GM08714 (cell line): Measurements from ENCODE around the gene MS4A6E.
A peak's percentile ranks its signal among the peaks of the same experiment; 100 is the strongest.
"Not testable (repeated sequence)": the region's sequence is repeated elsewhere in the genome, so short reads cannot be mapped to it uniquely, and the experiment has no call there.

Experiments
- H3K4me3 ChIP-seq: fragments of 200-500 bp; sonication (Bioruptor generic); 2 replicates; pipeline ENCODE4 v1.5.1; 2014; ENCODE audit warnings: mild to moderate bottlenecking, low read length, inconsistent platforms
- ZNF274 ChIP-seq: IDR thresholded peaks from 2 replicates; pipeline ENCODE4 v1.6.1; 2012; ENCODE audit warnings: mild to moderate bottlenecking, low read depth, low read length

Gene MS4A6E

DNA sequence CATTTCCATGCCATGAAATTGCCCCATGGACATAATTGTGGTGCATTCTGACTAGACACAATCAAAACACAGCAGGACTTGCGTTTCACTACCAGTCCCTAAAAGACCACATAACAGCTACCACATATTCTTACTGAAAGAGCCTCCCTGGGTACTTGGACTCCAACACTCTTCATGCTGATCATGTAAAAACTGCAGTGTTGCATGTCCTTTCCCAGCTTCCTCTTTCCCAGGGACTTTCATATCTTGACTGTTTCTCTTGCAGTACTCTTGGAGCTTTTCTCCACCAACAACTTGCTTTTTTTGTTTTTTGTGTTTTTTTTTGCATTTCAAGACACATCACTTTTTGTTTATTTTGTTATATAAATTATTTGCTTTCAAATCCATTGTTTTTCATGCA lies 22.9 kb downstream of the MS4A6E start:
- H3K4me3 ChIP-seq: no peak overlapping the region
- TF ChIP-seq ZNF274: no peak

GRCh38 chr11:60357771-60358170 lies 30.7 kb downstream of the MS4A6E start:
- H3K4me3 ChIP-seq: no peak overlapping the region
- no peak for TF ChIP-seq ZNF274

- no peak overlapping the region for H3K4me3 ChIP-seq
- no peak for TF ChIP-seq ZNF274
Observed at GRCh38 chr11:60360621-60361020, 33.6 kb downstream of the MS4A6E start.

DNA sequence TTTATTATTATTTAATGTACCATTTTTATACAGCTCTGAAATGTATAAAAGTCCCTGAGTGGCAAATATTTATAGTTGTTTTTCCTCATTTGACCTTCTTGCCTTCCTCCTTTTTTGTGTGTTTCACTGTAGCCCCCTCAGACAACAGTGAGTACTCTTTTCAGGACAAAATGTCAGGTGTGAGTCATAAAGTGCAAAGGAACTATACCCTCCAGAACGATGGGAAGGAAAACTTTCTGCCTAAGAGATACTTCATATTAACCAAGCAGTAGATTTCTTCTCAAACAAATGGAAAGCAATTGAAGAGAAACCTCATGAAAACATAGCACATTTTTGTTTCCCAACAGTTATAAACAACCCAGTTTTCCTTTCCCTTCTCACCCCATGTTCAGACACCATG lies 35.2 kb downstream of the MS4A6E start:
- no peak for TF ChIP-seq ZNF274
- H3K4me3 ChIP-seq: no peak overlapping the region

GRCh38 chr11:60363542-60364470 lies 36.8 kb downstream of the MS4A6E start:
- peak overlapping the region; percentile 46; the same call in 1 of the 2 replicates for H3K4me3 ChIP-seq
- TF ChIP-seq ZNF274: no peak

GRCh38 chr11:60366262-60366904 lies 39.3 kb downstream of the MS4A6E start:
- H3K4me3 ChIP-seq: not testable (repeated sequence)

DNA sequence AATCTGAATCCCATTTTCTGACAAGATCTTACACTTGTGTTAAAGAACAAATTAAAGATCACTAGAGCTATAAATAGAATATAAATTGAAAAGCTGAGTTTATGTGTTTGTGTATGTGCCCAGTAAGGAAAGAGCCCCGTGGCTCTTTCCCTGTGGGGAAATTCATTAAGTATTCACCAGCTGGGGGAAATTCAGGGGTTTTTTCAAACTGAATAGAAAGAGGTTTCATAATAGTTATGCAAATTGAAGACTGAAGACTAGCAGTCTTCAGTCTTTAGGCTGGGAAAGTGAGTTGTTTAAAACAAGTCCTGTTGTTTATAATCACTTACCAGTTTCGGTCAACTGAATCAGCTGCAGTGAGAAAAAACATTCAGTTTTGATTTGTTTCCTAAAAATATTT lies 40.0 kb downstream of the MS4A6E start:
- H3K4me3 ChIP-seq: no peak overlapping the region
- TF ChIP-seq ZNF274: no peak

GRCh38 chr11:60367896-60368295 lies 40.8 kb downstream of the MS4A6E start:
- TF ChIP-seq ZNF274: no peak
- H3K4me3 ChIP-seq: no peak overlapping the region

DNA sequence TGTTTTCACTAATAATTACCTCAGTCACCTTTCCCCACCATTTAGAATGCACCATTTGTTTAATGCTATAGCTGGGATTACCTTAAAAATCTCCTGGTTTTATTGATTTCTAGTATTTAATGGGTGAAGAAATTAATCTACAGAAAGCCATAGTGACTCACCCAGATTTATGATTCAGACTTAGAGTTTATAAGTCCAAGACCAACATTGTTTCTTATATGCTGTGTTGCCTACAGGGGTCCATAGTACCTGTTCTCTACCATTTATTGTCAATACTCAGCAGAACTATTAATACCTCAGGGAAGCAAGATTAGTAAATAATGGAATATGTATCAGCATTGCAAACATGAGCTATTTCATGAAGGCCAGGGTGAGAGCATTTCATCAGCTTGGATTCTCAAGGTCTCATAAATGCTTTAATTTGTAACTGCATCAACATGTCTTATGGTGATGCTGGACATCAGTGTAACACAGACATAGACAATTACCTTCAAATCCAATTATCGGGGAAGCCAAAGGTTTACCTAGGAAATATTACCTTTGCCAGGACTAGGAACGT lies 43.3 kb downstream of the MS4A6E start:
- no peak for TF ChIP-seq ZNF274
- no peak overlapping the region for H3K4me3 ChIP-seq

DNA sequence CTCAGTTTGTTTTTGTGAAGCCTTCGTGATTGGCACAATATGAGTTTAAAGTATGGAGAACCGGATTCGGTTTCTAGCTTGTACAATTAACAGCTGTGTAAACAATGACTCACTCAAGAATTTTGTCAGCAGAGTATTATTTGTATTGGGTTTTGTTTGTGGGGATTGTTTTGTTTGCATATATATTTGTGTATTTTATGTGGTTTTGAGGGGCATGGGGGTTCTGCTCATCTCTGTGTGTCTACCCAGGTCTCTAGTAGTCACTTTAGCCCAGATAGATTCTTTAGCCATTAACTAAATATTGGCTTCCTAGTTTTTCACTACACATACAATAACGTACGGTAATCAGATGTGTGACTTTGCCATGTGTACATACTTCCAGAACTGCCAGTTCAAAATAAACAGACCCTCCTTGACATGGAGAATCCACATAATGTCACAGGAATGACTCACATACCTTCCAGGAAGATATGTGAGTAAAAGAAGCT lies 43.8 kb downstream of the MS4A6E start:
- H3K4me3 ChIP-seq: no peak overlapping the region
- no peak for TF ChIP-seq ZNF274

GRCh38 chr11:60371386-60371785 lies 44.3 kb downstream of the MS4A6E start:
- TF ChIP-seq ZNF274: no peak
- no peak overlapping the region for H3K4me3 ChIP-seq

DNA sequence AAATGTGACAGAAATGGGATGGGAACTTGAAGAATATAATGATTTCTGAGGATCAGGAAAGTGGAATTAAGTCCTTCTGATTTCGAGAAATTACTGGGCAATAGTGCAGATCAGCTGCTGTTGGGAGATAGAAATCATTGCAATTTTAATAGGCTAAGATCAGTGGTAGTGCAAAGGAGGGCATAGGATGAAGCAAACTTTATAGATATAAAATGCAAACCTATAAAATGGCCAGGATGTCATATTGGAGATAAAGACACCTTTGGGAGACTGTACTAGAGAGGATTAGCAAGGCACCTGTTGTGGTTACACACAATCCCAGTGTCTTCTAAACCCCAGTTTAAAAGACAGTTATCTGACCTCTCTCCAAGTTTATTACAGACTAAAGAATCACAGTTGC lies 44.8 kb downstream of the MS4A6E start:
- no peak for TF ChIP-seq ZNF274
- no peak overlapping the region for H3K4me3 ChIP-seq

GRCh38 chr11:60372767-60373166 lies 45.7 kb downstream of the MS4A6E start:
- H3K4me3 ChIP-seq: no peak overlapping the region
- TF ChIP-seq ZNF274: no peak

- TF ChIP-seq ZNF274: no peak
- no peak overlapping the region for H3K4me3 ChIP-seq
Observed at GRCh38 chr11:60375316-60375715, 48.3 kb downstream of the MS4A6E start.

- TF ChIP-seq ZNF274: no peak
- H3K4me3 ChIP-seq: no peak overlapping the region
Observed at GRCh38 chr11:60376601-60377000, 49.5 kb downstream of the MS4A6E start.
